HepG2 (cell line): Measurements from ENCODE around the gene CPNE5. TPM values are rescaled to one million over a fixed set of nuclear protein-coding genes. Genes with fewer than 3 reads are reported as not detected.

Source experiments
- ATAC-seq: fragments of 200-7000 bp; cut with Tn5 transposase; 3 replicates; pipeline ENCODE4 v1.9.1; 2020; ENCODE audit warnings: mild to moderate bottlenecking, moderate library complexity
- BruUV-seq: library from RNA; stranded (reverse); fragments of 400-500 nt; replicated peaks from 2 replicates; lab custom pipeline; 2021; lab: Mats Ljungman, UMichigan
- CTCF ChIA-PET: fragments of 300-600 bp; formaldehyde crosslinking; extraction: SDS; loops from one replicate; lab custom pipeline; 2021; ENCODE audit warnings: low total read pairs, inconsistent platforms, low intra/inter-chr PET ratio; lab: Yijun Ruan, JAX
- POLR2A ChIA-PET: fragments of 350-600 bp; sonication (Branson Sonifier 250); formaldehyde crosslinking; loops from one replicate; lab custom pipeline; 2020; ENCODE audit warnings: antibody characterized with exemption, inconsistent platforms; lab: Yijun Ruan, JAX
- DNase-seq: peaks from one replicate; pipeline ENCODE4 v3.0.0-alpha.2; 2015; ENCODE audit warnings: low spot score
- FAIRE-seq: peaks from 3 replicates; lab custom pipeline; 2011; peaks lifted over from hg19 to GRCh38; lab: Jason Lieb, UNC
- H2AFZ ChIP-seq: one replicate; pipeline ENCODE4 v1.6.1; 2011; ENCODE audit warnings: low read length, inconsistent platforms
- H3K27ac ChIP-seq: fragments of 300-600 bp; 3 replicates; pipeline ENCODE4 v1.8.0; 2011; ENCODE audit warnings: mixed run types, mild to moderate bottlenecking, mixed read lengths, low read length, inconsistent platforms; ENCODE audit not compliant: insufficient read depth; ENCODE audit errors: extremely low read length
- H3K27me3 ChIP-seq, 2 experiments: fragments of 200-600 bp in 1 of 2; 2 replicates in 1 of 2; 3 replicates in 1 of 2; pipeline versions ENCODE4 v1.6.0 to v1.8.0; 2011; ENCODE audit warnings: low read length in 2 of 2, mild to moderate bottlenecking in 2 of 2, moderate library complexity in 2 of 2, inconsistent platforms in 1 of 2; ENCODE audit not compliant: insufficient read depth in 2 of 2, control insufficient read depth in 1 of 2
- H3K36me3 ChIP-seq, 2 experiments: fragments of 200-600 bp in 1 of 2; replicated peaks in 1 of 2; 2 replicates in 1 of 2; 3 replicates in 1 of 2; pipeline versions ENCODE4 v1.5.1 to v1.8.0; 2011; ENCODE audit warnings: low read length in 2 of 2, inconsistent platforms in 1 of 2; ENCODE audit not compliant: insufficient read depth in 2 of 2, control insufficient read depth in 1 of 2
- H3K4me1 ChIP-seq: 2 replicates; pipeline ENCODE4 v1.5.1; 2012; ENCODE audit warnings: low read length, inconsistent platforms; ENCODE audit not compliant: insufficient read depth
- H3K4me2 ChIP-seq: 2 replicates; pipeline ENCODE4 v1.6.0; 2011; ENCODE audit warnings: low read depth, low read length, inconsistent platforms
- H3K4me3 ChIP-seq, 3 experiments: fragments of 200-600 bp in 1 of 3; sonication (generic), shearing (Covaris generic) in 1 of 3; replicated peaks in 1 of 3; 2 replicates each; pipeline ENCODE4 v1.5.1; 2011 to 2016; ENCODE audit warnings: low read length in 3 of 3, inconsistent platforms in 2 of 3, low read depth in 2 of 3, mild to moderate bottlenecking in 2 of 3, control low read depth in 1 of 3, mixed read lengths in 1 of 3; ENCODE audit not compliant: insufficient read depth in 1 of 3
- H3K79me2 ChIP-seq: one replicate; pipeline ENCODE4 v1.6.1; 2011; ENCODE audit warnings: low read length, inconsistent platforms; ENCODE audit not compliant: insufficient read depth
- H3K9ac ChIP-seq: 2 replicates; pipeline ENCODE4 v1.6.0; 2011; ENCODE audit warnings: mild to moderate bottlenecking, low read depth, low read length, inconsistent platforms; ENCODE audit not compliant: insufficient read depth
- H3K9me3 ChIP-seq: 2 replicates; pipeline ENCODE4 v1.5.1; 2012; ENCODE audit warnings: mild to moderate bottlenecking, low read length
- H4K20me1 ChIP-seq: 2 replicates; pipeline ENCODE4 v1.6.0; 2011; ENCODE audit warnings: inconsistent platforms, mild to moderate bottlenecking, low read length, moderate library complexity; ENCODE audit not compliant: insufficient read depth
- CENPBD1 ChIP-seq: sonication (generic); formaldehyde crosslinking; IDR thresholded peaks from 2 replicates; pipeline ENCODE4 v1.8.0; 2022; ENCODE audit warnings: missing genetic modification reagents, low read depth, mild to moderate bottlenecking, borderline replicate concordance
- EED ChIP-seq: sonication (generic); formaldehyde crosslinking; IDR thresholded peaks from 2 replicates; pipeline ENCODE4 v1.5.0; 2020; ENCODE audit warnings: mild to moderate bottlenecking, missing genetic modification reagents
- HNF1B ChIP-seq: sonication (generic); formaldehyde crosslinking; IDR thresholded peaks from 2 replicates; pipeline ENCODE4 v1.5.1; 2020; ENCODE audit warnings: mild to moderate bottlenecking, moderate library complexity, missing genetic modification reagents
- KDM5B ChIP-seq: sonication (generic); formaldehyde crosslinking; IDR thresholded peaks from 2 replicates; pipeline ENCODE4 v1.4.0; 2020; ENCODE audit warnings: missing genetic modification reagents, mild to moderate bottlenecking, borderline replicate concordance
- PRDM4 ChIP-seq: sonication (generic); formaldehyde crosslinking; IDR thresholded peaks from 2 replicates; pipeline ENCODE4 v1.9.0; 2021; ENCODE audit warnings: missing genetic modification reagents, borderline replicate concordance
- THAP8 ChIP-seq: sonication (generic); formaldehyde crosslinking; IDR thresholded peaks from 2 replicates; pipeline ENCODE4 v1.5.1; 2020; ENCODE audit warnings: missing genetic modification reagents, mild to moderate bottlenecking, borderline replicate concordance
- ZMYM4 ChIP-seq: sonication (generic); formaldehyde crosslinking; IDR thresholded peaks from 2 replicates; pipeline ENCODE4 v1.8.1; 2023; ENCODE audit warnings: mild to moderate bottlenecking, missing genetic modification reagents
- ZNF329 ChIP-seq: sonication (generic); formaldehyde crosslinking; IDR thresholded peaks from 2 replicates; pipeline ENCODE4 v1.9.0; 2021; ENCODE audit warnings: low read depth, mild to moderate bottlenecking, missing genetic modification reagents
- ZNF556 ChIP-seq: sonication (generic); formaldehyde crosslinking; IDR thresholded peaks from 2 replicates; pipeline ENCODE4 v1.4.0; 2020; ENCODE audit warnings: mild to moderate bottlenecking, missing genetic modification reagents, borderline replicate concordance
- ZNF572 ChIP-seq: sonication (generic); formaldehyde crosslinking; IDR thresholded peaks from 2 replicates; pipeline ENCODE4 v1.5.1; 2020; ENCODE audit warnings: mild to moderate bottlenecking, missing genetic modification reagents
- ZNF629 ChIP-seq: sonication (generic); formaldehyde crosslinking; conservative IDR thresholded peaks from 2 replicates; pipeline ENCODE4 v1.5.0; 2020; ENCODE audit warnings: missing genetic modification reagents
- ZNF713 ChIP-seq: sonication (generic); formaldehyde crosslinking; IDR thresholded peaks from 2 replicates; pipeline ENCODE4 v1.4.0; 2020; ENCODE audit warnings: mild to moderate bottlenecking, missing genetic modification reagents
- ZNF839 ChIP-seq: sonication (generic); formaldehyde crosslinking; IDR thresholded peaks from 2 replicates; pipeline ENCODE4 v1.4.0; 2020; ENCODE audit warnings: missing genetic modification reagents, mild to moderate bottlenecking, borderline replicate concordance
- ZNF891 ChIP-seq: sonication (generic); formaldehyde crosslinking; IDR thresholded peaks from 2 replicates; pipeline ENCODE4 v1.5.0; 2020; ENCODE audit warnings: mild to moderate bottlenecking, missing genetic modification reagents
- WGBS: methylation state at CpG from one replicate; pipeline ENCODE4 v1.1.6; 2017; ENCODE audit warnings: low lambda C conversion rate; 5-methylcytosine and 5-hydroxymethylcytosine counted together
- in situ Hi-C: cut with HindIII; loops from 2 replicates; pipeline ENCODE4 v1.10.0; 2017; ENCODE audit warnings: low pct_unique_long_range_greater_than_20kb; ENCODE audit not compliant: extremely low pct_ligation_motif_present
- intact Hi-C: fragments of 100-400 bp; cut with micrococcal nuclease; formaldehyde crosslinking; loops from one replicate; pipeline ENCODE4 v1.10.0; 2022; ENCODE audit not compliant: unreplicated experiment
- polyA plus RNA-seq, 8 experiments: library from polyadenylated mRNA; depleted of rRNA in 3 of 8; stranded (reverse) in 7 of 8; unstranded in 1 of 8; fragments of >200 nt; fragmentation: Illumina TruSeq in 4 of 8; extraction: Trizol in 4 of 8; gene quantifications; 2 replicates each; pipeline versions ENCODE4 v1.2.1 to v1.2.3, GENCODE V29; 2011 to 2016; ENCODE audit warnings: low read depth in 4 of 8, missing spikeins in 1 of 8, mixed read lengths in 1 of 8; ENCODE audit not compliant: insufficient read depth in 1 of 8
- total RNA-seq, 5 experiments: library from RNA; depleted of rRNA; stranded (reverse); fragments of >200 nt; fragmentation: Illumina TruSeq; extraction: Trizol; gene quantifications; 2 replicates each; pipeline ENCODE4 v1.2.3, GENCODE V29; 2016; ENCODE audit warnings: low read depth in 1 of 5

CPNE5 gene
- total and polyA plus RNA-seq, 2 of the 13 experiments (the other 11 are each of a cell fraction or from before 2014, with no cell fraction given): 0.16 TPM; not detected in 1

GRCh38 chr6:36827261-36828079 is 11.8 kb downstream of the CPNE5 start (continued):
- TF ChIP-seq KDM5B (CRISPR knock-in tag): peak; percentile 22; the same call in 1 of the 2 replicates

- WGBS: 61% methylated on average over 19 of the region's 19 CpGs
- ATAC-seq (no peak), DNase-seq (no peak), FAIRE-seq (no peak)
- H3K36me3 ChIP-seq: no peaks in the 10 kb centered on the region
- H3K27ac ChIP-seq: no peak overlapping the region
- no peaks in the 10 kb centered on the region for H3K9me3 ChIP-seq
- BruUV-seq: no TSS peak
- H3K4me3 ChIP-seq: no peak overlapping the region
- POLR2A ChIA-PET: no interaction called here
- CTCF ChIA-PET: no interaction called here
- H2AFZ ChIP-seq: no peak overlapping the region
- 0 out of 2 replicates have a peak, but pooled peaks have one; percentile 57 for TF ChIP-seq ZNF572
- TF ChIP-seq ZNF891: 0 out of 2 replicates have a peak, but pooled peaks have one; percentile 14
- 0 out of 2 replicates have a peak, but pooled peaks have one; percentile 47 for TF ChIP-seq THAP8 (CRISPR knock-in tag)
- TF ChIP-seq ZNF839 (CRISPR knock-in tag): 0 out of 2 replicates have a peak, but pooled peaks have one; percentile 6
- 0 out of 2 replicates have a peak, but pooled peaks have one; percentile 28 for TF ChIP-seq EED (CRISPR knock-in tag)
- 0 out of 2 replicates have a peak, but pooled peaks have one; percentile 36 for TF ChIP-seq ZNF629
- no peak for TF ChIP-seq ZNF556 (CRISPR knock-in tag)
- TF ChIP-seq ZMYM4 (CRISPR knock-in tag): no peak
- TF ChIP-seq PRDM4 (CRISPR knock-in tag): no peak
- TF ChIP-seq ZNF713 (CRISPR knock-in tag): 0 out of 2 replicates have a peak, but pooled peaks have one; percentile 33
- TF ChIP-seq ZNF329 (CRISPR knock-in tag): 0 out of 2 replicates have a peak, but pooled peaks have one; percentile 26
- 0 out of 2 replicates have a peak, but pooled peaks have one; percentile 33 for TF ChIP-seq HNF1B
- 0 out of 2 replicates have a peak, but pooled peaks have one; percentile 59 for TF ChIP-seq CENPBD1 (CRISPR knock-in tag)
- H3K9ac ChIP-seq: no peak overlapping the region
- H3K27me3 ChIP-seq: peaks cover 12 to 48% of the 10 kb centered on the region in 2 experiments; a peak in 4 of 5 replicates
- H3K4me1 ChIP-seq: peaks cover 100% of the 10 kb centered on the region
- H3K4me2 ChIP-seq: peak overlapping the region; percentile 16; the same call in 1 of the 2 replicates
- intact Hi-C loops: no loop called here
- H3K79me2 ChIP-seq: no peaks in the 10 kb centered on the region
- H4K20me1 ChIP-seq: no peaks in the 10 kb centered on the region
- in situ Hi-C loops: no loop called here
Measured at GRCh38 chr6:36826520-36827227, 12.6 kb downstream of the CPNE5 start.
